ENCODE data around the gene KIF21B. TPM values are rescaled to one million over a fixed set of nuclear protein-coding genes. Genes with fewer than 3 reads are reported as not detected.

The KIF21B gene
- total RNA-seq, 1 experiment from 2014 or later = 0.14 TPM

DNA sequence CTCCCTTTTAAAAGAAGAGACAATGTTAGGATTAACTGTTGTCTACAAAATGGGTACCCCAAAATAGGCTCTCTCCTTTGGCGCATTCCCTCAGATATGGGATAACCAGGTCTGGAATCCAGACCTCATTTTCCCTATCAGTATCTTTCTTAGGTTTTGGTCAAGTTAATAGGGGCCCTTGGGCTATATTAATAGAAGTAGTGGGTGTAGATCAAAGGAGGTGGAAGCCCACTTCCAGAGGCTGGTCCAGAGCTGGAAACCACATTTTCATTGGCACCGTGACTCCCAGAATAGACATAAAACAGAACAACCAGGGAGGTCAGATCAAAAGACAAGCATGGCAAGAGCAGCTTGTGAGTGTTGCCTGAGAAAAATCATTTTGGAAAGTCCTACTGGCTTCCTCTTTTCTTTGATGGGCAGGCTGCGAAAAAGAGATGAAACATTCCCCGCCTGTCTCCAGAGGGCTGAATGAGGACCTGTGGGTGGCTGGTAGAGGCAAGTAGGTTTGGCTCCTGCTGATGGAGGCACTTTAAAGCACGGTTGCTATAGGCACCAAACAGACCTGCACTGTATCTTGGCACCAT, 25.8 kb upstream of the KIF21B start:
- DNase-seq (ENCODE audit: low read depth) = no peak
- in situ Hi-C loops (cut with HindIII; ENCODE audit: low pct_unique_long_range_greater_than_20kb, low sequenced_read_pairs) = no loop called here

DNA sequence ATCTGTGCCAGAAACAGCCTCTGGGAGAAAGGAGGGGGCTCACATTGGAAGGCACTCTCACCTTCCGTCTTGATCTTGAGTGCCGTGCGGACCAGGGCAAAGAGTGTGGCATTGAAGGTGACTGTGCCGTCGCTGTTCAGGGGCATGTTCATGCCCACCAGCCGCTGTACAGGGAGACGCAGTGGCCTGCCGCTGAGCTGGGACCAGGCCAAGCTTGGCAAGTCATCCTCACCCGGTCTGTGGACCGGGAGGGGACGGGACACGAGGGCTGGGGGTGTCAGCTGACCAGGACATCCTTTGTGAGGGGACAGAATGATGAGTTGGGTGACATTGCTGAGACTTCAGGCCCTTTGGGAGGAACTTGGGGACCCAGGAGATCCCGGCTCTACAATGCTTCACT, 25.0 kb upstream of the KIF21B start:
- DNase-seq (ENCODE audit: low read depth) = no peak
- in situ Hi-C loops (cut with HindIII; ENCODE audit: low pct_unique_long_range_greater_than_20kb, low sequenced_read_pairs) = no loop called here

DNA sequence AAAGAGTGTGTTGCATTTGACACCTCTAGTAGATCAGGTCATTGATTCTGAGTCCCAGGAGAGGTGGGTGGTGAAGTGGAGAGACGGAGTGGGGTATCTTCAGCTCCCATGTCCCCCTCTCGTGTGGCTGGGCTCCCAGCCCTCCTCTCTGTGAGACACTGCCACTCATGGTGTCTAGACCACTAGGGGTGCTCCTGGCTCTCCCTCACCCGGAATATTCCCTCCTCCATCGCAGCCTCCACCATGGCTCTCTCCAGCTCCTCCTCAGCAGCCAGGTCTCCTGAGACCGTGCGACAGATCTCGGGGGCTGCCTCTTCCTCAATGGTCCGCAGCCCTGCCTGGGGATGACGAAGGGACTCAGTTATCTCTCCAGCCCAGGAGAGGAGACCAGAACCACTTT, 20.6 kb upstream of the KIF21B start:
- in situ Hi-C loops (cut with HindIII; ENCODE audit: low pct_unique_long_range_greater_than_20kb, low sequenced_read_pairs) = no loop called here
- no peak for DNase-seq (ENCODE audit: low read depth)

DNA sequence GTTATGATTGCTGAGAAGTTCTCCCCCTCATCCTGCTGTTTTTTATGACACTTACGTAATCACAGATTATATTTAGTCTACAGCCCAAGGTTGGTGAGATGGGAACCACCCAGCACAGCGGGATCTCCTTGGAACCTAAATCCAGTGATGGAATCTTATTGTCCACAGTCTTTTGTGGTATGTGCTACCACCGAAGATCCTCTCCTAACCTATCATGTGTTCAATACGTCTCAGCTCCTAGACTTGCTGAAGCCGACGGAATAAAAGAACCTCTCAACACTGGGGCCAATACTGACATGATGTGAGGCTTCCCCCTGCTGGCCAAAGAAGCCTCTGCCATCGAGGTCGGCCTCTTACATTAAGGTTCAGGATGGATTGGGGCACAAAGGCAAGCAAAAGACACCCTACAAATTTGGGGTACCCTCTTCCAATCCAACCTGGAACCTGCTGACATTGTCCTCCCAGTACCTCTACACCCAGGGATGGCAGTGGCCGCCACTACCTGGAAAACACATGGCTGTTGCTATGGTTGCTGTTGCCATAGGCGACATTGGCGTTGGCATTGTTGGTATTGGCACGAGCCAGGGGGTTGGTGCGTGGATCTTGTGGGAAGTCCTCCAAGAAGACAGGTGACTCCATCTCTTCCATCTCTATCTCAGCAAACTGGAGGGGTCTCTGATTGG, 19.4 kb upstream of the KIF21B start:
- peak; percentile 50 for DNase-seq (ENCODE audit: low read depth)
- in situ Hi-C loops (cut with HindIII; ENCODE audit: low pct_unique_long_range_greater_than_20kb, low sequenced_read_pairs) = no loop called here

DNA sequence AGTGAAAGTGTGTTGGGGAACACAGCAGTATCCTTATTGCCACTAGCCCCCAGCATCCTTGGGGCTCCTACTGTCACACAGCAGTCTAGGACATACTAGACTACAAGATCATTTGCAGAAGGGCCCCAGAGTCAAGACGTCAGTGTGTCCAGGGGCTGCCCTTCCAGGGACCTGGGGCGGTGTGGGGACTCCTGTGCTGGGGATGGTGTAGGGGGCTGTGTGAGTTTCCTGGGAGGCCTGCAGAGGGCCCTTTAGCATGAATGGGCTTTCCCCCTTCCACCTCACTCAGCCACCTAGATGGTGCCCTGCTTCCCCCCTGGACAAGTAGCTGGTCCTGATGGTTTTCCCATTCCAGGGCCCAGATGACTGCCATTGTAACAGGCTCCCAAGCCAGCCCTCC, 17.5 kb upstream of the KIF21B start:
- in situ Hi-C loops (cut with HindIII; ENCODE audit: low pct_unique_long_range_greater_than_20kb, low sequenced_read_pairs) = no loop called here
- no peak for DNase-seq (ENCODE audit: low read depth)

DNA sequence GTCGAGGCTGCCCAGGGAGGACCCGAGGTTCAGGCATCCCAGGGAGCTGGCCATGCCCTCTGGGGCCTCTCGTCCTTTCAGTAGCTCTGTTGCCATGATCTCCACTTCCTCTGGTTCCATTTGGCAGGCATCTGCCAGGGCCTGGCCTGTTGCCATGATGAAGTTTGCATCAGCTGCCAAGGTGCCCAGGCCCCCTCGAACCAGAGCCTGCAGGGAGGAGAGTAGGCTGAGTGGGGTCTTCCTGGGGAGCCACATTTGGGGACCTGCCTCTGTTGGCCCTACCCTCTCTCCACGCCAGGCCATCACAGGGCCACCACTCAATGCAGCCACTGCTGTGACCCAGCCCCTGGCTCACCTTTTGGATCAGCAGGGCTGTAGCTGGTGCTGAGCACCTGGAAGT, 16.4 kb upstream of the KIF21B start:
- no peak for DNase-seq (ENCODE audit: low read depth)
- in situ Hi-C loops (cut with HindIII; ENCODE audit: low pct_unique_long_range_greater_than_20kb, low sequenced_read_pairs) = no loop called here

DNA sequence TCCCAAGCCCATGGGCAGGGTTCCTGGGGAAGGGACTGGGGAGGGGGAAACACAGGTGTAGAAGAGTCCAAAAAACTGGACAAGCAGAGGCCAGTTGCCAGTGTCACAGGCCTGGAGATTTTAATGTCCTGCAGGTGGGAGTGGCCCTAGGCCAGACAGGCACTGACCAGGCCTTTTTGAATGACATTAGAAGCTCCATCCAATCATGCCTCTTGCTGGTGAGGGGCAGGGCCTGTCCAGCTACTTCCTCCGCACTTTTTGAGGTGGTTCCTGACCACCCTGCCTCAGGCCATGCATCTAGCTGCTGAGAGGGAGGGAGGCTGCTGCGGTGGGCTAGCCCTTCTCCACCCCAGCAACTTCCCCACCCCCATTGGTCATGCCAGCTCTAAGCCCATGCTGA, 15.9 kb upstream of the KIF21B start:
- DNase-seq (ENCODE audit: low read depth) = no peak
- in situ Hi-C loops (cut with HindIII; ENCODE audit: low pct_unique_long_range_greater_than_20kb, low sequenced_read_pairs) = no loop called here

DNA sequence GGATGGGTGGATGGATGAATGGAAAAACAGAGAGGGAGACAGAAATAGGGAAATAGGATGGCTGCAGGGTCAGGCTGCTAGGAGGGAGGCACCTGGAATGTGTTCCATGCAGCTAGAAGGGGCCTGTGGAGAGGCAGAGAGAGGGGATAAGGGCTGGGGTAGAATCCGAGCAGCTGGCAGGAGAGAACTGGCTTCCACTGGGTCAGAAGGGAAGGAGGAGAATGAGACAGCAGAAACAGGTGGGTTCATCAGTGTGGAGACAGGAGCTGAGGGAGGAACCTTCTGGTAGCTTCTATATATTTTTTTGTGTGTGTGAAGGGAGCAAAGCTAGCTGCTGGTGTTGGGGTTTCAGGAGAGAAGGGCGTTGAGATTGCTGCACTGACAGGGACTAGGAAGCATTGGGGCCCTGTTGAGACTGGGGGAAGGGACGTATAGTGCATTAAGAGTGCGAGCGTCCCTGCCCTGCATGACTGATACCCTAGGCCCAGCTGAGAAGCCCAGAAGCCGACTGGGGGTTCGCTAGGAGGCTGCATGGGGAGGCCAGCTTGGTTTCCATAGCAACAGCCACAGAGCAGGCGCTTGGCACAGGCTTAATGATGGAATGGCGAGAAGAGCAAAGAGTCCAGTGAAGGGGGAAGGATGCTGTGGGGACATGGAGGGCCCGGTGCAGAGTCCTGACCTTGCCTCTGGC, 14.8 kb upstream of the KIF21B start:
- DNase-seq (ENCODE audit: low read depth) = no peak
- in situ Hi-C loops (cut with HindIII; ENCODE audit: low pct_unique_long_range_greater_than_20kb, low sequenced_read_pairs) = no loop called here

DNA sequence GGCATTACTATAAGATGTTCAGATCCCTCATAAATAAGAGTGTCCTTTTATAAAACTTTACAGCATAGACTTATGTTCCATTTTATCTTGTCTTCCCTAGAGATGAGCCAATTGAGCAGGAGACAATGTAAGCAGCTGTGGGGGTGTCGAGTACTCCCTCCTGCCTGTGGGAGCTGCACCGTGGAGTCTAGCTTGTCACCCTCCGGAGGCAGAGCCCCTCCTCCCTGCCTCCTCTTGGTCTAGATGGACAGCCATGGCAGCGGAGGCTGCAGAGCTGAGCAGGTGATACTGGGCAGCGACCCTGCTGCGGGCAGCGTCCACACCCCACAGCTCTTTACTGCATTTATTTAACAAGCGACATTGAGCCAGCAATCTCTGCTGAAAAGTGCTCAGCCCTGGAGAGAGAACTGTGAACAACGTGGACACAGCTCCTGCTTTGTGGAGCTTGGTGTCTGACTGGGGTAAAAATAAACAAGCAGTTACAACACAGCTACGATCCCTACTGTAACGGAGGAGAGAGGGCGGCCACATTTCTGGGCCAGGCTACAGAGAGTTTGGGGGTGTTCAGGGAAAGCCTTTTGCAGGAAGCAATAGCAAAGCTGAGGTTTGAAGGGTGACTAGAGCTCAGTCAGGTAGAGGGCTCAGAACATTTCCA, 12.8 kb upstream of the KIF21B start:
- in situ Hi-C loops (cut with HindIII; ENCODE audit: low pct_unique_long_range_greater_than_20kb, low sequenced_read_pairs) = no loop called here
- no peak for DNase-seq (ENCODE audit: low read depth)

DNA sequence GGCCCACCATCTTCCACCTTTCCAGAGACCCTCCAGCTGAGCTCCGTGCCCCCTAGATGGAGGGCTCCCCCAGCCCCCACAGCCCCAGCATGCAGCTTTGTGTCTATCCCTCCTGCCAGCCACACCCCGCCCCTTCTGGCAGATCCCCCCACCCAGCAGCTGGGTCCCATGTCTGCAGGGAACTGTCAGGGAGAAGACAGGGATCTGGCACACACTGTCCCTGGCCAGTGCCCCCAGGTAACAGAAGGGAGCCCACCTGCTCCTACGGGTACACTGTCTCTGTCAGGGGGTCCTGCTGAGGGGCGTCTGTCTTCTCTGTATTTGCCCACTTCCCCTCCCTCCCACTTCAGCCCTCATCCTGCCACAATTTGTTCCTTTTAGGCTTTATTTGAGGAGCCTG, 11.2 kb upstream of the KIF21B start:
- in situ Hi-C loops (cut with HindIII; ENCODE audit: low pct_unique_long_range_greater_than_20kb, low sequenced_read_pairs) = no loop called here
- no peak for DNase-seq (ENCODE audit: low read depth)

DNA sequence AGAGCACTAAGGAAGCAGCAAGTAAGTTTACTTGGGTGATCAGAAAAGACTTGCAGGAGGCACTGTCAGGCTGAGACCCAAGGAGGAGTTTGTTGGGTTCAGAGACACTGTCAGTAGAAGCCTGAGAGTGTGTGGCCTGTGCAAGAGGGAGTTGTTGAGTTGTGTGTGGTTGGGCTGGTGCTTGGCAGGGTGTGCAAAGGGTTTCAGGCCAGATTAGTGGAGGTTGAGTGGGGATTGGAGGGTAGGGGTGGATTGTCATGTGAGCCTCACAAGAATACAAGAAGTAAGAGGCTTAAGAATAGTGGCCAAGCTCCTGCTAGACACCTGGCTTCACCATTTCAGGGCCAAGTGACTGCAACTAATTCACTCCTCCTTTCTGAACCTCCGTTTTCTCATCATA, 8.9 kb upstream of the KIF21B start:
- no peak for DNase-seq (ENCODE audit: low read depth)
- in situ Hi-C loops (cut with HindIII; ENCODE audit: low pct_unique_long_range_greater_than_20kb, low sequenced_read_pairs) = no loop called here

DNA sequence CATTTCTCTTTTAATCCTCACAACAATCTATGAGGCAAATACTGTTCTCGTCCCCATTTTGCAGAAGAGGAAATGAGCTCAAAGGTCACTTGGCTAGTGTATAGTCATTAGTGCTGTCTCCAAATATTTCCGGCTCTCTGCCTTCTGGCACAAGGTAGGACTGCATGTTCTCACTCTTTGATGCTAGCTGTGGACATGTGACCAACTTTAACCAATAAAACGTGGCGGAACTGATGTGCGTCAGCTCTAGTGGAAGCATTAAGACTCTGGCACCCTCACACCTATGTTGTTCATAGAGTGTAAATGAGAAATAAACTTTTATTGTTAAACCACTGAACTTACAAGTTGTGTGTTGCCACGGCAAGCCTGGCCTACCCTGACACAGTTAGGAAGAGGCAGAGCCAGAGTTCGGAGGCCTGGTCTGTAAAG, 5.0 kb upstream of the KIF21B start:
- in situ Hi-C loops (cut with HindIII; ENCODE audit: low pct_unique_long_range_greater_than_20kb, low sequenced_read_pairs) = no loop called here
- no peak for DNase-seq (ENCODE audit: low read depth)

DNA sequence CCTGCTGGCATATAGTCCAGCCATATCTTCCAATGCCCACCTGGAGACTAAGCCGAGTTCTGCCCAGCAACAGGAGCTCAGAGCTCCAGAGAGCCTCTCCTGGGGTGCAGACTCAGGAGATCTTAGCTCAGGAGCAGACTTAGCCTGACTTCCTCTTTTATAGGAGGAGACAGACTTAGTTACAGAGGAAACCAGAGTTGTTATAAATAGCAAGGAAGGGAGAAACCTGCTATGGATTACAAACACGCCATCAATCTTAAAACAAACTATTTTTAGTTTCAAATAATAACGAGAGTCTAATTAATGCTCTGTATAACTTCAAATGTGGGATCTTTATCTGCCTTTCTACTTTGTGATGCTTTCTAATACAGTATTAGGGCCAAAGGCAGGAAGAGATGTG, 3.3 kb upstream of the KIF21B start:
- in situ Hi-C loops (cut with HindIII; ENCODE audit: low pct_unique_long_range_greater_than_20kb, low sequenced_read_pairs) = no loop called here
- no peak for DNase-seq (ENCODE audit: low read depth)

DNA sequence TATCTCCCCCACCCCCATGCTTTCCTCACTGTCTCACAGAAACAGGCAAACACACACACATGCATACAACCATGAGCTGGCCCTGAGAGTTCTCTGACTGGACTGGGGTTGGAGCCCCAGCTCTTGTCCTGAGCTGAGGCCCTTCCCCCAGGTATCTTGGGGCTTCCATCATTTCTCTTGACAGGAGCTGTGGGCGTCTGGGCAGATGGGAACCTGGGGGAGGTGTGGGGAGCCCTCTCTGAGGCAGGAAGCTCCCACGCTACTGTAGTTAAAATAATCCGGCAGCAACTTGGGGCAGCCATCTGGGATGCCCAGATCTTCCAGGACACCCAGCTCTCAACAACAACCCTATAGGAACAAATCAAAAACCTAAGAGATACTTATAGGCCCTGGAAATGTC, 2.7 kb upstream of the KIF21B start:
- no peak for DNase-seq (ENCODE audit: low read depth)
- in situ Hi-C loops (cut with HindIII; ENCODE audit: low pct_unique_long_range_greater_than_20kb, low sequenced_read_pairs) = no loop called here

DNA sequence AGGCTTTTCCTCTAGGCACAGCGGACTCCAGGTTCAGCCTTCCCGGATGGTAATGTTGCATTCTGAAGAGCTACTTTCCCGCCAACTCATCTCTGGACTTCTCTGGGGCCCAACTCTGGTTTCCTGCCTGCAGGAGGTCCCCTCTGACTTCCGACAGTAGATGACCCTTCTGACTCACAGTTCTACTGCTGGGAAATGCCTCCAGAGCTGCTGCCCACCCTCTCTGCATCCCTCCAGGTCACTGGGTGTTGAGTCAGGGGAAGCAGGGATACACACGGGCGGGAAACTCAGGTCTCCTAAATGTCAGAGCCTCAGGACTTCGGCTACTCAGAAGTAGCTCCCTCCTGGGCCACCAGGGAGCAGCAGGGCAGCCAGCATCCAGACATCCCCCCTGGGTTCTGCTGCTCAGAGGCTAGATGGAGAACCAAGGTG, 2.1 kb upstream of the KIF21B start:
- in situ Hi-C loops (cut with HindIII; ENCODE audit: low pct_unique_long_range_greater_than_20kb, low sequenced_read_pairs) = no loop called here
- DNase-seq (ENCODE audit: low read depth) = no peak

DNA sequence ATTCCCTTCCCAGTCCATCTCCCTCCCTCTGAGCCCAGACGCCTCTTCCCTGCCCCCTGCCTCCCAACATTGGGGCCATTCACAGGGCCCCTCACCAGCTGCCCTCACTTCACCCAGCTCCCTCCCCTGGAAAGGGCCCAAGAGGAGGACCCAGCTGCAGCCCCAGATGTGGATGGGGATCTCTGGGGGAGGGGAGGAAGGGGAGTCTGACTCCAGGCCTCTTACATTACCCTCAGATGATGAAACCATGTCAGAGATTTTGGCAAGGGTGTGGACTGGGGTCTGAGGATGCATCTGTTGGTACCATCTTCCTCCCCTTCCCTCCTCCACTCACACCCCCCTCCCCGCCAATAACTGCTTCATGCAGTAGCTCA, 1.1 kb upstream of the KIF21B start:
- DNase-seq (ENCODE audit: low read depth) = no peak
- in situ Hi-C loops (cut with HindIII; ENCODE audit: low pct_unique_long_range_greater_than_20kb, low sequenced_read_pairs) = no loop called here

DNA sequence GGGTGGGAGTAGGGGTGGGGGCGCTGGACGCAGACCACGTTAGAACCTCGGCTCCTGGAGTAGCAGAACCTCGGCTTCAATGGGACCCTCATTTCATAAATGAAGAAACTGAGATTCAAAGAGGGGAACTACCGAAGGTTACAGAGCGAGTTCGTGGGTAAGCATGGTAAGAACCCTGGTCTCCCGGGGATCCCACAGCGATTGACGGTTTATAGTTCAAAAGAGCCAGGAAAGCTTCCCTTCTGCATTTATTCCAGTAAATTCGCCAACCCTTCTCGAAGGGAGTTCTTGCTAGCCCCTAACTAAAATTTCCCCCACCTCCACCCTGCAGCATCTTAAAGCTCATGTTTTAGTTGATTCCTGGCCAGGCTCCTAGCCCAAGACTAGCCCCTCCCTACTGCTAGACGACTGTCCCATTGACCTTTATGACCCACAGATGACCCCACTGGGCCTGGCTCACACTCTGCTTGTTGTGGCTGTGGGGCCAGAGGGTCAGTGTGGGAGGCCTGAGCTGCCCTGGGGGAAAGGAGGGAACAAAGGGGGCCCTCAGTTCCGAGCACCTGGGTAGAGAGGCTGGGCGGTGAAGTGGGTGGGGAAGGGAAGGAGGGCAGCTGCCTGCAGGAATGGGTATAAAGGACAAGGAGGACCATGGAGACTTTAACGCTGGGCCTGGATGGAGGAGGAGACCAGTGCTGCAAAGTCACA, 558 bp upstream of the KIF21B start:
- in situ Hi-C loops (cut with HindIII; ENCODE audit: low pct_unique_long_range_greater_than_20kb, low sequenced_read_pairs) = no loop called here
- DNase-seq (ENCODE audit: low read depth) = no peak

DNA sequence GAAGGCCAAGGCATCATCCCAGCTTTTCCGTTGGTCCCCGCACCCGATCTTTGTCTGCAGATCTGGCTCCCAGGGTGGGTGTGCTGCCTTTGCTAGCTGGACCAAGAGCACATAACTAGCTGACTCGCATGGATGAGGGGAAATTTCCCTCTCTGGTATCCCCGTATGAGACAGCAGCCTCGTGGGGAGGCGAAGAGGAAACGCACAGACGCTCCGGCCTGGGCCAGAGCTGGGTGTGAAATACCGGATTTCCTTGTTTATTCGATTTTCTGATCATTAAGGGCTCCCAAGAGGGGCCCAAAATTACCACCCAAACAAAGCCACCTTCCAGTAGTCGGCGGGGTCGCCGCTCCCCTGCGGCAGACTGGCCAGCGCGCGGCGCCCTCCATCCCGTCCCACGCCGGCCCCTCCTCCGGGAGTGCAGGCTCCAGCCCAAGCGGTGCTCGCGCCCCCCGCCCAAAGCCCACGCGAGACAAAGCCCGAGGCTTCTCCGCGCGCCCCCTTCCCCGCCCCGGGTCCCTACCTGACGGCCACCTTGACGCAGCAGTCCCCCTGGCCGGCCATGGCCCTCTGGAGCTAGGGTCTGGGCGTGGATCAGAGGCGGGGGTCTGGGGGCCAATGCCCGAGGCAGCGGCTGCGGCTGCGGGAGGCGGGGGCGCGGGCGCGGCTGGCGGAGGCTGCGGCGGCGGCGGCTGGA, 546 bp downstream of the KIF21B start:
- DNase-seq (ENCODE audit: low read depth) = no peak
- in situ Hi-C loops (cut with HindIII; ENCODE audit: low pct_unique_long_range_greater_than_20kb, low sequenced_read_pairs) = no loop called here

Measured in Caki2 (cell line).